HG03159 (cell line): ENCODE measurements around the gene ZFAND3.

Experiments
- ATAC-seq: cut with Tn5 transposase; IDR thresholded peaks from one replicate; pipeline ENCODE4 v1.9.1; 2021; ENCODE audit warnings: mild to moderate bottlenecking, moderate library complexity; ENCODE audit not compliant: unreplicated experiment

Gene ZFAND3

DNA sequence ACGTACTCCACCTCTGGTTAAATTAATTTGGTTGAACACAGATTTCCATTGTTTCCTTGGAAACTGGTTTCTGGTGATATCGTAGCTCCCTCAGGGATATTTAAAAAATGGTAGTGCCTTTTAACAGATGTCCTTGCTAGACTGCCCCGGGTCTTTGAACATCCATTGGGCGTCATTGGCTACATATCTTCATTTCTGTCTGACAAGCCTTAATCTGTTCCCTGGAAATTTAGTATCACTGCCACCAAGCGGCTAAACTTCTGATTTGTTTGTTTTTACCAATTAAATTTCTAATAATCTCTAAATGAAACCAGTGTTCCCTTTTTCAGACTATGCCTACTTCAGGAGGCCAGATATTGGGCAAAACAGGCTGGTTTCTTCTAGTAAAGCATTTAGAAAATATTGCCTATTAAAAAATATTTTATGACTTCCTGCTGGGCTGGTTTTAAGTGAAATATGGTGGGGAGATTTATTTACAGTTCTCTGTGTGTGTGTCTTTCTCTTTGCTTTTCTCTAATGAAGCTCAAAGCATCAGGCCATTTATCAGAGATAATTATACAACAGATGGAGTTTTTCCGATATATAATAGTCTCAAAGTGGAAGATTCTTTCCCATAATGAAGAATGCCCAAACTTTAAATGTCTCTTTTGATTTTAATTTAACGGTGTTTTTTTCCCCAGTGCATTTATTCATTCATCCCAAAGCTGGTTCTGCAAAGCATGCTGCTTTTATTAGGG is 249.5 kb downstream of the ZFAND3 start:
- ATAC-seq, result no peak

- ATAC-seq, result no peak
Measured at GRCh38 chr6:38077488-38078030, 258.0 kb downstream of the ZFAND3 start.

DNA sequence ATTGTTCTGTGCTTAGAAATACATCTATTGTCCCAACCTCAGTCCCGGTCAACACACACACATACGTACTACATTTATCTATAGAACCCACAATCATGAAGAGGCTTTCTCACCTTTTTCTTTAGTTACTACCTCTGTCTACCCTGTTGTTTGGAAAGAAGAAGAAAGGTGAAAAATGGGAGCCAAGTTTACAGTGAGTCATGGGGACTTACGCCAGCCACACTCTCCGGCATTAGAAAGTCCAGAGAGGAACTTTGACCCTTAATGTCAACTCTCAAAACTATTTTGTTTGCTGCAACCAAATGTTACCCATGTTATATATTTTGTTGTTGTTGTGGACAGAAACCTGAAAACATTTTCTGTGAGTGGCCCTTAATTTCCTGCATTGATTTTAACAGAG is 259.1 kb downstream of the ZFAND3 start:
- ATAC-seq, result no peak

- ATAC-seq, result no peak
Measured at GRCh38 chr6:38079107-38079506, 259.6 kb downstream of the ZFAND3 start.

GRCh38 chr6:38079537-38079936 is 260.0 kb downstream of the ZFAND3 start:
- ATAC-seq, result no peak

DNA sequence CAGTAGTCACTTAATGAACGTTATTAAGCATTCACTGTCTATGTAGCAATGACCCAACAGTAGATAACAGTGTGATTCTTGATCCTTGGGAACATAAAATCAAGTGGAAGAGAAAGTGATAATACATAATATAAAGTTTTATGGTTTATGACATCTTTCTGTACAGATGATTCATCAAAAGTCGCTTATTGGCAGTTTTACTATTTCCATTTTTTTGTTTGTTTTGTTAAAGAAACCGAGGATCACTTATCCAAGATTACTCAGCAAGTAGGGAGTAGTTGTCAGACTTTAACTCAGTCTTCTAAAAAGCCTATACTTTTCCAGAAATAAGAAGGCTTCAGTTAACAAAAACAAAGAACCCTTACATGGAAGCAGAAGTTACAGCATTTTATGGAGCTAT is 260.8 kb downstream of the ZFAND3 start:
- ATAC-seq, result no peak

DNA sequence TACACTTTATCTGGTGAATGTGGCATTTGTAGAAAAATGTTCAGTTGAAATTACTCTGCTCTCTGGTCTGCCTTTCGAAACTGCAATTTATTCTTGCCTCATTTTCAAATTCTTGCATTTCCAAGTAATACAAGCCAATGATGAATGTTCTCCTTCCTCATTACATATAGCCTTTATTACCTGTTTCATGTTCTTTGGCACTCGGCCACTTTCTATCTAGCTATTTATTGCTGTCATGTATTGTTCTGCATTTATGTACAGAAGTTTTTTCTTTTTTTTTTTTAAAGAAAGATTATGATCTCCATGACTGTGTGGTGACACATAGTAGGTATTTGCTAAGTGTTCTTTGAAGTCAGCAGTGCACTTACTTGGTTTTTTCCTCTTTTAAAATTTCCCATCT is 261.4 kb downstream of the ZFAND3 start:
- no peak for ATAC-seq

- ATAC-seq, result no peak
Measured at GRCh38 chr6:38085031-38085430, 265.5 kb downstream of the ZFAND3 start.

DNA sequence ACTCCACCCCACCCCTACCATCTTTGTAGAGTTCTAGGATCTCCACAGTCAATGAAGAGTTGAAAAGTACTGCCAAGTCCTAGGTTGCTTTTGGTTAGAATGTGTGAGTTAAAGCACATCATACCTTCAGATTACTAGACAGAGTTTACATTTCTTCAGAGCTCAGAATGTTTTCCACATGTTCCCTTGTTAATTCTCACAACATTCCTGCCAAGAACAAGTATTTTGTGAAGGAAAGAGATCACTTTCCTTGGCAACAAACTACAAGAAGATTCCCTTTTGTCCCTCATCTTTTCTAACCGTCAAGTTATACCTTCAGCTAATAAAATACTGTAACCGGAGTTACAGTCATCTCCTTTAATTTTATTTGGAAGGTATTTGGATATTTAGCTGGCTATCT is 266.8 kb downstream of the ZFAND3 start:
- no peak for ATAC-seq

GRCh38 chr6:38088010-38088409 is 268.5 kb downstream of the ZFAND3 start:
- no peak for ATAC-seq

DNA sequence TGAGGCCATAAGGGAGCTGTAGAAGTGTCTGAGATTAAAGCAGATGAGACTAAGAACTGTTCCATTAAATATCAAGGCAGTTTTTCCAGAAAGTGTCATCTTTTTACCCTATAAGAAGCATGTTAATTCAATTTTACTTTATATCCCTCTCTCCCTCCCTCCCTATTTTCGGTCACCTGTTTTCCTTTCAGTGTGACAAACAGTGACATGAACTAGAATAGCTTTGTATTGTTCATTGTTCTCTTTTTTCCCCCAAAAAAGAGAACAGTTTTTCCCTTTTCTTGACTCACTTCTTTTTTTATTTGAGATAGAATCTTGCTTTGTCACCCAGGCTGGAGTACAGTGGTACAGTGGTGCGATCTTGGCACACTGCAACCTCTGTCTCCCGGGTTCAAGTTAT is 269.3 kb downstream of the ZFAND3 start:
- ATAC-seq, result no peak

DNA sequence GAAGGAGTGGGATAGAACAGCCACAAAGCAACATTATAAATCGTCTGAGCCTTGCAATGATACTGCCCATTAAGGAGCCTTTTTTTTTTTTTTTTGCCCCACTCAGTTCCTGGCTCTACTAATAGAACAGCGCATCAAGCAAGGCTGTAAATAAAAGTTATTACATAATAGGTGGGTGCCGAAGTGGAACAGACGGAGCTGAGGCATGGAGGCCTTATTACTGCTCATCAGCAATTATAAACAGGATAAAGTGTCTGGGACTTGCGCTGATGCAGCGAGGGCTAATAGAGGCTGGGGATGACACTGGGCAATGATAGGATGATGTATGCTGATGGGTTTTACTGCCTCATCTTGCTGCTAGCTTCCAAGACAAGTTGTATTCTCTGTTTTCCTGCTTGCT is 272.1 kb downstream of the ZFAND3 start:
- ATAC-seq, result no peak

DNA sequence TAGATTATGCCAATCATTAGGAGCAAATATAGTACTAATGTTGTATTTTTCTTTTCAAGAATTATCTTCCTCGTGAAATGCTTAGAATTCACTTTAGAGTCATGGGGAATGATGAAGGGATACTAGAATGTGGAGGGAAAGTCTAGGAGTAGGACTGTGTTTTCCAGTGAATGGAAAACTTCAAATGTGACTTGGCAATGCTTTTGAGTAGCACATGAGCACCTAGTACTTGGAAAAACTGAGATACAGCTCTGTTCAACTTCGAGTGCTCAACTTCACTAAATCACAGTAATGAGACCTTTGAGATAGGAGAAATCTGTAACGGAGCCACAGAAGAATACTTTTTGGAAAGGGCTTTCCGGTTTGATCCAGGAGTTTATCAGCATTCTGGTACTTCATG is 272.9 kb downstream of the ZFAND3 start:
- ATAC-seq, result no peak

DNA sequence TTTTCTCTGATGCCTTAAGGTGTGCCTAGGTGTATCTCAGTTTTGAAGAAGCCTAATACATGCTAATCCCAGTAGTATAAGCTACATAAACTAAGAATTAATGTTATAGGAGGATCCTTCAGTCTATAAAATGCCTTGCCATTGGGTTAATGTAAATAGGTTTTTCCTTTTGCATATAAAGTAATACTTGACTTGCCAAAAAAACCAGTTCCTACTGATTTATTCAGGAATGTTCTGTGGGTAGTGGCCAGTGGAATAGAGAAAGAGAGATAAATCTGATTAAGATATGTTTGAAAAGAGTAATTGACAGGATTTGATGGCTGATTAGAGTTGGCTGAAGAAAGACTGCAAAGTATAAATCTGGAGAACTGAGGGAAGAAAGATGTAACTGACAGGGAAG is 273.4 kb downstream of the ZFAND3 start:
- ATAC-seq, result no peak

- no peak for ATAC-seq
Measured at GRCh38 chr6:38095054-38095453, 275.5 kb downstream of the ZFAND3 start.

DNA sequence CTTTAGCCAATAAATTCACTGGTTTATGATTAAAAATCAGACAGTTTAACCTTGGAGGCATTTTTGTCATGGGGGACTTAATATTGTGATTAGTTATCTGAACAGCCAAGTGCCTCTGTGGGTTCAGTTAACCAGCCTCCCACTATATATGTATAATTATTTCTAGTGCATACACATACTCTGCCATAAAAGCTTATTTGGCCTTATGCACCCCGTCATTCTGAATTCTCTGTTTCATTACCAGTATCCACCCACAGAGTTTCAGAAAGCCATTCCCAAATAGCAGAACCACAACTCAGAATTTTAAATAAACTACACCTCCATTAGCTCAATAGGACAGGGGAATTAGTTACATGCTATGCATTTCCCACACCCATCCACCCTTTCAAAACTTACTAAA is 279.7 kb downstream of the ZFAND3 start:
- ATAC-seq, result no peak

GRCh38 chr6:38100380-38100779 is 280.9 kb downstream of the ZFAND3 start:
- no peak for ATAC-seq

DNA sequence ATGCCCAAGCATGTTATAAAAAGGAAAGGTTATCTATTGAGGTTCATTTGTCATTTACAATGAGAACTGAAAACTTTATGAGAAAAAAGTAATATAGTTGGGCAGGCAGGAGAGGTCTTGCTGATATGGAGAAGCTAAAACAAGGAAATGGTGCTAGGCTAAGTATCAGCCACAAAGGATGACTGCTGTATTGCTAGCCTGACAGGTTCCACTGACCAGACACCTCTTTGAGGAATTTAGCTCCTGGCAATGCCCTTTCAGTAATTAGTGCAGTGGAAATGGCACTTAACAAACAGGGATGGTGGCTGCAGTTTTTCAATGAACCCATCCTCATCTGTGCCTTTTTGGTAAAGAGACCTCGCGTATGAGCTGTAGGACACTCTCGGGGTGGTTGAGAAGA is 284.4 kb downstream of the ZFAND3 start:
- ATAC-seq, result no peak

DNA sequence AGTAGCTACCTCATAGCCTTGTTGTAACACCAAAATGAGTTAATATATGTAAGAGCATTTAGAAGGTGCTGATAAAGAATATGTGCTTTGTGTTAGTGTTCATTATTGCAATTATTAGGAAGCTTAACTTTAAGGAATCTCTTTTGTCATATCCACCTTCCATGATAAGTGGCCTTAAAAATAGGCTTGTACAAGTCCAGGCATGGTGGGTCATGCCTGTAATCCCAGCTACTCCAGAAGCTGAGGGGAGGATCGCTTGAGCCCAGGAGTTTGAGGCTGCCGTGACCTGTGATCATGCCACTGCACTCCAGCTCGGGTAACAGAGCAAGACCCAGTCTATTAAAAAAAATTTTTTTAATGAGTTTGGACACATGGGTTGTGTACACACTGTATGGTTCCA is 285.5 kb downstream of the ZFAND3 start:
- ATAC-seq, result no peak

- ATAC-seq, result no peak
Measured at GRCh38 chr6:38107073-38107472, 287.5 kb downstream of the ZFAND3 start.

DNA sequence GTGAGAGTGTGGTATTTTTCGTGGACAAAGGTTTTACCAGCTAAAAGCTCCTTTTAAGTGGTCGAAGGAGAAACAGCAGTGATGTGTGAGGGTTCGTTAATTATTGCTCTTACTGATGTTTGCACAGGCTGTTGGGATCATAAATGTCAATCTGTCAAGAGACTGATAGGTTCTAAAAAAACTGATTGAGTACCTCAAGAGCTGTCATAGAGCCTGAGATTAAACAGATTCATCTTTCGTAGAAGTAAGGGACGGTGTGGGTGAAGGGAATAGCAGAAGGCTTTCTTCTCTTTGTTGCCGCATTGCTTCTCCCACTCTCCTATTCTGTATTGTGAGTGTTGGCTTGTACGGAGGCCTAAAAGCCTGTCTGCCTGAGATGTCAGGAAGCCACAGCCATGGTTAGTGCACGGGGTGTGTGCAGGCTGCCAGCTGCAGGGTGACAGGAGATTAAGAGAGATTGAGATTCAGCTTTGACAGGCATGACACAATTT is 291.0 kb downstream of the ZFAND3 start:
- ATAC-seq, result no peak

- no peak for ATAC-seq
Measured at GRCh38 chr6:38112181-38112580, 292.7 kb downstream of the ZFAND3 start.
